Liver (tissue), 9 donors: ENCODE measurements around the gene EZR. TPM values are rescaled to one million over a fixed set of nuclear protein-coding genes. Genes with fewer than 3 reads are reported as not detected.

ENCODE experiments used
- DNase-seq: peaks from one replicate; pipeline ENCODE4 v3.0.0-alpha.2; 2017; ENCODE audit warnings: low spot score
- H3K27ac ChIP-seq, 2 donors: one replicate each; pipeline ENCODE4 v1.7.0; 2013; ENCODE audit warnings: inconsistent platforms in 2 of 2, low read length in 2 of 2, control low read depth in 1 of 2, low read depth in 1 of 2, mild to moderate bottlenecking in 1 of 2
- H3K27me3 ChIP-seq, 4 donors: one replicate each; pipeline versions ENCODE4 v1.6.1 to v1.7.0; 2013; ENCODE audit warnings: low read length in 3 of 4, inconsistent platforms in 1 of 4, mild to moderate bottlenecking in 1 of 4, moderate library complexity in 1 of 4; ENCODE audit not compliant: control insufficient read depth in 4 of 4, insufficient read depth in 4 of 4
- H3K36me3 ChIP-seq, 4 donors: one replicate each; pipeline versions ENCODE4 v1.6.1 to v1.7.0; 2013; ENCODE audit warnings: low read length in 3 of 4, mild to moderate bottlenecking in 3 of 4, low read depth in 1 of 4, moderate library complexity in 1 of 4; ENCODE audit not compliant: control insufficient read depth in 4 of 4, insufficient read depth in 3 of 4
- H3K4me1 ChIP-seq, 4 donors: one replicate each; pipeline versions ENCODE4 v1.6.1 to v1.7.0; 2013; ENCODE audit warnings: low read length in 3 of 4, mild to moderate bottlenecking in 3 of 4, moderate library complexity in 1 of 4; ENCODE audit not compliant: control insufficient read depth in 4 of 4, insufficient read depth in 4 of 4
- H3K4me3 ChIP-seq, 3 donors: one replicate each; pipeline versions ENCODE4 v1.6.1 to v1.7.0; 2013; ENCODE audit warnings: low read length in 3 of 3, control low read depth in 1 of 3, low read depth in 1 of 3, mild to moderate bottlenecking in 1 of 3
- H3K9ac ChIP-seq, 2 donors: one replicate each; pipeline ENCODE4 v1.7.0; 2013; ENCODE audit warnings: low read length in 2 of 2, mild to moderate bottlenecking in 2 of 2, moderate library complexity in 2 of 2, control low read depth in 1 of 2, low read depth in 1 of 2
- H3K9me3 ChIP-seq, 4 donors: one replicate each; pipeline versions ENCODE4 v1.6.1 to v1.7.0; 2013; ENCODE audit warnings: low read length in 3 of 4; ENCODE audit not compliant: control insufficient read depth in 4 of 4
- EGR1 ChIP-seq, 2 donors: IDR thresholded peaks; 2 replicates each; pipeline ENCODE4 v1.6.1; 2016 to 2018; ENCODE audit warnings: antibody characterized with exemption in 2 of 2, low read depth in 2 of 2
- FOXA1 ChIP-seq: IDR thresholded peaks from 2 replicates; pipeline ENCODE4 v1.6.1; 2016; ENCODE audit warnings: antibody characterized with exemption
- FOXA2 ChIP-seq: IDR thresholded peaks from 2 replicates; pipeline ENCODE4 v1.6.1; 2016; ENCODE audit warnings: antibody characterized with exemption
- GABPA ChIP-seq, 2 donors: IDR thresholded peaks in 1 of 2; conservative IDR thresholded peaks in 1 of 2; 2 replicates each; pipeline ENCODE4 v1.6.1; 2016; ENCODE audit warnings: antibody characterized with exemption in 2 of 2, mild to moderate bottlenecking in 1 of 2, moderate library complexity in 1 of 2
- HNF4A ChIP-seq, 2 donors: conservative IDR thresholded peaks; 2 replicates each; pipeline ENCODE4 v1.6.1; 2016; ENCODE audit warnings: antibody characterized with exemption in 2 of 2, mild to moderate bottlenecking in 2 of 2
- HNF4G ChIP-seq: IDR thresholded peaks from 2 replicates; pipeline ENCODE4 v1.6.1; 2016; ENCODE audit warnings: antibody characterized with exemption
- JUND ChIP-seq, 2 donors: IDR thresholded peaks; 2 replicates each; pipeline ENCODE4 v1.6.1; 2016; ENCODE audit warnings: antibody characterized with exemption in 2 of 2
- RXRA ChIP-seq, 2 donors: IDR thresholded peaks; 2 replicates each; pipeline ENCODE4 v1.6.1; 2017 to 2018; ENCODE audit warnings: antibody characterized with exemption in 2 of 2, mild to moderate bottlenecking in 1 of 2
- TAF1 ChIP-seq: conservative IDR thresholded peaks from 2 replicates; pipeline ENCODE4 v1.6.1; 2016; ENCODE audit warnings: antibody characterized with exemption, mild to moderate bottlenecking
- YY1 ChIP-seq: IDR thresholded peaks from 2 replicates; pipeline ENCODE4 v1.6.1; 2016; ENCODE audit warnings: antibody characterized with exemption, mild to moderate bottlenecking
- WGBS: extraction: QIAGEN DNeasy Blood & Tissue Kit; methylation state at CpG from one replicate; pipeline ENCODE4 v1.1.7; 2013; 5-methylcytosine and 5-hydroxymethylcytosine counted together
- polyA plus RNA-seq, 2 donors: library from polyadenylated mRNA; stranded (reverse) in 1 of 2; unstranded in 1 of 2; fragments of 200-250 nt in 1 of 2; fragments of >200 nt in 1 of 2; fragmentation: Nextera tagmentation in 1 of 2; extraction: Ambion mirVana in 1 of 2; gene quantifications; one replicate each; pipeline versions ENCODE4 v1.2.1 to v1.2.3, GENCODE V29; 2013 to 2015
- total RNA-seq, 2 donors: library from RNA; depleted of rRNA; stranded (reverse); fragments of >200 nt; gene quantifications; one replicate each; pipeline ENCODE4 v1.2.3, GENCODE V29; 2014
- TF ChIP-seq, protein P1 (sequence below): IDR thresholded peaks from 2 replicates; pipeline ENCODE4 v1.6.1; 2016; ENCODE audit warnings: antibody characterized with exemption
- TF ChIP-seq, protein P2 (sequence below): fragments of 150-350 bp; IDR thresholded peaks from 2 replicates; pipeline ENCODE4 v1.5.1; 2017; ENCODE audit warnings: improper control_type of control experiment, low read depth, low read length; ENCODE audit not compliant: missing input control
- TF ChIP-seq, protein P3 (sequence below): IDR thresholded peaks from 2 replicates; pipeline ENCODE4 v1.6.1; 2016; ENCODE audit warnings: antibody characterized with exemption, mild to moderate bottlenecking
- TF ChIP-seq, protein P4 (sequence below): IDR thresholded peaks from 2 replicates; pipeline ENCODE4 v1.6.1; 2016; ENCODE audit warnings: antibody characterized with exemption
- donor health status: healthy.
- donor health status: healthy.
- donor health status: healthy.
- donor health status: healthy.
- donor health status: healthy.

The EZR gene
- total and polyA plus RNA-seq, 4 donors, result 22.0 to 35.4 (median 25.4) TPM

DNA sequence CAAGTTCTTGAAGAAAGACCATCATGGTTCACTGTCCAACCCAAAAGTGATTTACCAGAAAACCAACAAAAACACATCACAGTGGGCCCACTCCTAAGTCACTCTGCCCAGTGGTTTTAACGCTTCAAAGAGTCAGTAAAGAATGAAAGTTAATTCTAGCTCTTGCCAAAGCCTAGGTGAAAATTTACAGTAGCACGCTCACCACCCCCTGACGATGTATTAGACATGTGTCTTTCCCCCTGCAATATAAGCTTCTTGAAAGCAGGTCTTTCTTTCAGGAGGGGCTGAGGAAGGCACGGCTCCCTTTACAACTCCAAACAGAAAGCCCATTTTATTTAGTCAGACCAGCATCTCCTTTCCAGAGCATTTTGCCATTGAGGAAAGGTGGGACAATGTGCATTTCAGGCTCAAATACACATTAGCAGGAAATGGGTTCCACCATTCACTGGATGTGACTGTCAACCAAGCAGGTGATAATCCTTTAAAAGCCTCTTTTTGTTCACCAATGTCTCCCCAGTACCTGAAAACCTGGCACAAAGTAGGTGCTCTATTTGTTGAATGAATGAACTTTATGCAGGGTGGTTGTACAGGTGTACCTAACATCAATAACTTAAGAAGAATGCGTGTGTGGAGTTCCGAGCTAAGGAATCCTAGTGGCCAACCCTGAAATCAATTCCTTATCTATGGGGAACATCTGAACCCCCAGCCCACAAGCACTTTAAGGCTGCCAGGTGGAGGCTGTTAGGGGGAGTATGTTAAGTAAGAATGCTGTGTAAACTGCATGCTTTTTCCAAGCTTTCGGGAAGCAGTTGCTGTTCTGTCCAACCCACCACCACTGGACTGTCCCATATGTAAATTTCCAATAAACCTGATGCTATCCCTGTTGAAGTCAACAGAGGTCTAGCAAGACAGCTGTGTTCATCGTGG lies 11.4 kb downstream of the EZR start:
- DNase-seq, result no peak
- Histone ChIP-seq H3K36me3 (no peaks in the 10 kb centered on the region), H3K4me1 (peaks cover 0 to 16% (median 10%) of the 10 kb centered on the region in 4 donors), H3K27me3 (no peaks in the 10 kb centered on the region), H3K27ac (no peak overlapping the region), H3K9me3 (no peaks in the 10 kb centered on the region), H3K9ac (no peak overlapping the region), H3K4me3 (no peak overlapping the region)
- 87% methylated on average over 8 of the region's 8 CpGs for WGBS
- TF ChIP-seq FOXA2, result no peak
- TF ChIP-seq, protein P1, sequence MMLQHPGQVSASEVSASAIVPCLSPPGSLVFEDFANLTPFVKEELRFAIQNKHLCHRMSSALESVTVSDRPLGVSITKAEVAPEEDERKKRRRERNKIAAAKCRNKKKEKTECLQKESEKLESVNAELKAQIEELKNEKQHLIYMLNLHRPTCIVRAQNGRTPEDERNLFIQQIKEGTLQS, result no peak
- TF ChIP-seq, protein P2, sequence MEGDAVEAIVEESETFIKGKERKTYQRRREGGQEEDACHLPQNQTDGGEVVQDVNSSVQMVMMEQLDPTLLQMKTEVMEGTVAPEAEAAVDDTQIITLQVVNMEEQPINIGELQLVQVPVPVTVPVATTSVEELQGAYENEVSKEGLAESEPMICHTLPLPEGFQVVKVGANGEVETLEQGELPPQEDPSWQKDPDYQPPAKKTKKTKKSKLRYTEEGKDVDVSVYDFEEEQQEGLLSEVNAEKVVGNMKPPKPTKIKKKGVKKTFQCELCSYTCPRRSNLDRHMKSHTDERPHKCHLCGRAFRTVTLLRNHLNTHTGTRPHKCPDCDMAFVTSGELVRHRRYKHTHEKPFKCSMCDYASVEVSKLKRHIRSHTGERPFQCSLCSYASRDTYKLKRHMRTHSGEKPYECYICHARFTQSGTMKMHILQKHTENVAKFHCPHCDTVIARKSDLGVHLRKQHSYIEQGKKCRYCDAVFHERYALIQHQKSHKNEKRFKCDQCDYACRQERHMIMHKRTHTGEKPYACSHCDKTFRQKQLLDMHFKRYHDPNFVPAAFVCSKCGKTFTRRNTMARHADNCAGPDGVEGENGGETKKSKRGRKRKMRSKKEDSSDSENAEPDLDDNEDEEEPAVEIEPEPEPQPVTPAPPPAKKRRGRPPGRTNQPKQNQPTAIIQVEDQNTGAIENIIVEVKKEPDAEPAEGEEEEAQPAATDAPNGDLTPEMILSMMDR, result no peak
- TF ChIP-seq RXRA (IDR thresholded peaks at IDR 0.05), result no peak
- no peak for TF ChIP-seq YY1
- TF ChIP-seq, protein P3, sequence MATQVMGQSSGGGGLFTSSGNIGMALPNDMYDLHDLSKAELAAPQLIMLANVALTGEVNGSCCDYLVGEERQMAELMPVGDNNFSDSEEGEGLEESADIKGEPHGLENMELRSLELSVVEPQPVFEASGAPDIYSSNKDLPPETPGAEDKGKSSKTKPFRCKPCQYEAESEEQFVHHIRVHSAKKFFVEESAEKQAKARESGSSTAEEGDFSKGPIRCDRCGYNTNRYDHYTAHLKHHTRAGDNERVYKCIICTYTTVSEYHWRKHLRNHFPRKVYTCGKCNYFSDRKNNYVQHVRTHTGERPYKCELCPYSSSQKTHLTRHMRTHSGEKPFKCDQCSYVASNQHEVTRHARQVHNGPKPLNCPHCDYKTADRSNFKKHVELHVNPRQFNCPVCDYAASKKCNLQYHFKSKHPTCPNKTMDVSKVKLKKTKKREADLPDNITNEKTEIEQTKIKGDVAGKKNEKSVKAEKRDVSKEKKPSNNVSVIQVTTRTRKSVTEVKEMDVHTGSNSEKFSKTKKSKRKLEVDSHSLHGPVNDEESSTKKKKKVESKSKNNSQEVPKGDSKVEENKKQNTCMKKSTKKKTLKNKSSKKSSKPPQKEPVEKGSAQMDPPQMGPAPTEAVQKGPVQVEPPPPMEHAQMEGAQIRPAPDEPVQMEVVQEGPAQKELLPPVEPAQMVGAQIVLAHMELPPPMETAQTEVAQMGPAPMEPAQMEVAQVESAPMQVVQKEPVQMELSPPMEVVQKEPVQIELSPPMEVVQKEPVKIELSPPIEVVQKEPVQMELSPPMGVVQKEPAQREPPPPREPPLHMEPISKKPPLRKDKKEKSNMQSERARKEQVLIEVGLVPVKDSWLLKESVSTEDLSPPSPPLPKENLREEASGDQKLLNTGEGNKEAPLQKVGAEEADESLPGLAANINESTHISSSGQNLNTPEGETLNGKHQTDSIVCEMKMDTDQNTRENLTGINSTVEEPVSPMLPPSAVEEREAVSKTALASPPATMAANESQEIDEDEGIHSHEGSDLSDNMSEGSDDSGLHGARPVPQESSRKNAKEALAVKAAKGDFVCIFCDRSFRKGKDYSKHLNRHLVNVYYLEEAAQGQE, result no peak
- TF ChIP-seq FOXA1, result no peak
- TF ChIP-seq HNF4A (conservative IDR thresholded peaks at IDR 0.05), result no peak
- TF ChIP-seq TAF1, result no peak
- no peak for TF ChIP-seq GABPA (IDR thresholded peaks at IDR 0.05 in 1 of 2, conservative IDR thresholded peaks at IDR 0.05 in 1 of 2)
- TF ChIP-seq, protein P4, sequence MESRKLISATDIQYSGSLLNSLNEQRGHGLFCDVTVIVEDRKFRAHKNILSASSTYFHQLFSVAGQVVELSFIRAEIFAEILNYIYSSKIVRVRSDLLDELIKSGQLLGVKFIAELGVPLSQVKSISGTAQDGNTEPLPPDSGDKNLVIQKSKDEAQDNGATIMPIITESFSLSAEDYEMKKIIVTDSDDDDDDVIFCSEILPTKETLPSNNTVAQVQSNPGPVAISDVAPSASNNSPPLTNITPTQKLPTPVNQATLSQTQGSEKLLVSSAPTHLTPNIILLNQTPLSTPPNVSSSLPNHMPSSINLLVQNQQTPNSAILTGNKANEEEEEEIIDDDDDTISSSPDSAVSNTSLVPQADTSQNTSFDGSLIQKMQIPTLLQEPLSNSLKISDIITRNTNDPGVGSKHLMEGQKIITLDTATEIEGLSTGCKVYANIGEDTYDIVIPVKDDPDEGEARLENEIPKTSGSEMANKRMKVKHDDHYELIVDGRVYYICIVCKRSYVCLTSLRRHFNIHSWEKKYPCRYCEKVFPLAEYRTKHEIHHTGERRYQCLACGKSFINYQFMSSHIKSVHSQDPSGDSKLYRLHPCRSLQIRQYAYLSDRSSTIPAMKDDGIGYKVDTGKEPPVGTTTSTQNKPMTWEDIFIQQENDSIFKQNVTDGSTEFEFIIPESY, result no peak
- TF ChIP-seq HNF4G, result no peak
- no peak for TF ChIP-seq JUND (IDR thresholded peaks at IDR 0.05)
- TF ChIP-seq EGR1 (IDR thresholded peaks at IDR 0.05; ENCODE audit: low read depth in 2 of 2), result no peak
